Measurements from ENCODE around the gene SCN10A. TPM values are rescaled to one million over a fixed set of nuclear protein-coding genes. Genes with fewer than 3 reads are reported as not detected.
A peak's percentile ranks its signal among the peaks of the same experiment; 100 is the strongest.

The SCN10A gene
- total and polyA plus RNA-seq, 2 of the 13 experiments (the other 11 are each of a cell fraction or from before 2014, with no cell fraction given), result not detected

GRCh38 chr3:38707730-38708129 is 108.3 kb downstream of the SCN10A start:
- FAIRE-seq (no peak), ATAC-seq (peak; percentile 52; the same call in 1 of the 3 replicates), DNase-seq (ENCODE audit: low spot score) (peak; percentile 5)
- 0% methylated on average over 1 of the region's 1 CpG for WGBS (ENCODE audit: low lambda C conversion rate)
- TF ChIP-seq MED1 (CRISPR knock-in tag; IDR thresholded peaks at IDR 0.05) (no peak), ZNF557 (CRISPR knock-in tag; IDR thresholded peaks at IDR 0.05) (no peak), ZFAT (CRISPR knock-in tag; conservative IDR thresholded peaks at IDR 0.05) (no peak), CREB1 (IDR thresholded peaks at IDR 0.05) (no peak), CREB1 (CRISPR knock-in tag; IDR thresholded peaks at IDR 0.05) (no peak), ZNF577 (CRISPR knock-in tag; IDR thresholded peaks at IDR 0.05; ENCODE audit: borderline replicate concordance, low read depth) (no peak), POLR2AphosphoS5 (IDR thresholded peaks at IDR 0.05; ENCODE audit: low read depth, low read length) (no peak), E2F1 (CRISPR knock-in tag; IDR thresholded peaks at IDR 0.05) (no peak), MIXL1 (CRISPR knock-in tag; IDR thresholded peaks at IDR 0.05) (no peak), ZNF121 (CRISPR knock-in tag; IDR thresholded peaks at IDR 0.05) (no peak), MED13 (CRISPR knock-in tag; IDR thresholded peaks at IDR 0.05) (no peak), MBD4 (IDR thresholded peaks at IDR 0.05; ENCODE audit: borderline replicate concordance, low read length) (no peak), ZSCAN25 (CRISPR knock-in tag; IDR thresholded peaks at IDR 0.05) (no peak), NCOA1 (CRISPR knock-in tag; IDR thresholded peaks at IDR 0.05) (no peak), SRY (CRISPR knock-in tag; IDR thresholded peaks at IDR 0.05) (no peak), MAFF (IDR thresholded peaks at IDR 0.05; ENCODE audit: low read depth, low read length) (no peak), SIX4 (CRISPR knock-in tag; IDR thresholded peaks at IDR 0.05) (no peak), ZNF430 (CRISPR knock-in tag; IDR thresholded peaks at IDR 0.05) (no peak), ZNF280B (CRISPR knock-in tag; IDR thresholded peaks at IDR 0.05; ENCODE audit: borderline replicate concordance) (no peak)
- no peaks in the 10 kb centered on the region for H3K36me3 ChIP-seq (replicated peaks in 1 of 2; ENCODE audit: control insufficient read depth in 1 of 2, insufficient read depth in 2 of 2, low read length in 2 of 2)
- H2AFZ ChIP-seq (ENCODE audit: low read length), result no peak overlapping the region
- intact Hi-C loops (cut with micrococcal nuclease; ENCODE audit: unreplicated experiment), result no loop called here
- no peak overlapping the region for H3K9ac ChIP-seq (ENCODE audit: insufficient read depth, low read depth, low read length)
- peaks cover 0 to 13% of the 10 kb centered on the region in 2 experiments; a peak in 1 of 5 replicates for H3K27me3 ChIP-seq (ENCODE audit: control insufficient read depth in 1 of 2, insufficient read depth in 2 of 2, low read length in 2 of 2)
- H3K79me2 ChIP-seq (ENCODE audit: insufficient read depth, low read length), result no peaks in the 10 kb centered on the region
- H3K4me1 ChIP-seq (ENCODE audit: insufficient read depth, low read length), result no peaks in the 10 kb centered on the region
- ChIA-PET CTCF (ENCODE audit: low intra/inter-chr PET ratio, low total read pairs) (no interaction called here), POLR2A (no interaction called here)
- H4K20me1 ChIP-seq (ENCODE audit: insufficient read depth, low read length), result no peaks in the 10 kb centered on the region
- BruUV-seq (replicated peaks), result no TSS peak
- no peak overlapping the region for H3K4me2 ChIP-seq (ENCODE audit: low read depth, low read length)
- H3K9me3 ChIP-seq (ENCODE audit: low read length), result no peaks in the 10 kb centered on the region
- no peak overlapping the region for H3K4me3 ChIP-seq (replicated peaks in 1 of 3; ENCODE audit: insufficient read depth in 1 of 3, low read depth in 2 of 3, low read length in 3 of 3)
- H3K27ac ChIP-seq (ENCODE audit: extremely low read length, insufficient read depth, low read length), result no peak overlapping the region
- in situ Hi-C loops (cut with HindIII; ENCODE audit: extremely low pct_ligation_motif_present, low pct_unique_long_range_greater_than_20kb), result no loop called here

All from HepG2 (cell line).